Mucosa of stomach (tissue), 1 donor: ENCODE measurements around the gene CD101.

Experiments used
- H3K27me3 ChIP-seq: one replicate; pipeline ENCODE4 v1.7.0; 2013; ENCODE audit warnings: mild to moderate bottlenecking, low read length; ENCODE audit not compliant: control insufficient read depth, insufficient read depth
- H3K36me3 ChIP-seq: one replicate; pipeline ENCODE4 v1.7.0; 2013; ENCODE audit warnings: low read length; ENCODE audit not compliant: control insufficient read depth, insufficient read depth
- H3K4me1 ChIP-seq: one replicate; pipeline ENCODE4 v1.7.0; 2013; ENCODE audit warnings: mild to moderate bottlenecking, low read length; ENCODE audit not compliant: control insufficient read depth, insufficient read depth
- H3K4me3 ChIP-seq: one replicate; pipeline ENCODE4 v1.7.0; 2013; ENCODE audit warnings: low read length
- H3K9ac ChIP-seq: one replicate; pipeline ENCODE4 v1.7.0; 2013; ENCODE audit warnings: mild to moderate bottlenecking, low read length, moderate library complexity
- H3K9me3 ChIP-seq: one replicate; pipeline ENCODE4 v1.7.0; 2013; ENCODE audit warnings: mild to moderate bottlenecking, low read length, moderate library complexity; ENCODE audit not compliant: control insufficient read depth
- donor health status: Pancreatic carcinoma.

The CD101 gene

GRCh38 chr1:116988248-116988647, 13.3 kb upstream of the CD101 start:
- H3K4me1 ChIP-seq = peaks cover 9% of the 10 kb centered on the region
- no peaks in the 10 kb centered on the region for H3K27me3 ChIP-seq
- H3K9me3 ChIP-seq = no peaks in the 10 kb centered on the region
- no peaks in the 10 kb centered on the region for H3K36me3 ChIP-seq
- no peak overlapping the region for H3K9ac ChIP-seq
- no peak overlapping the region for H3K4me3 ChIP-seq

DNA sequence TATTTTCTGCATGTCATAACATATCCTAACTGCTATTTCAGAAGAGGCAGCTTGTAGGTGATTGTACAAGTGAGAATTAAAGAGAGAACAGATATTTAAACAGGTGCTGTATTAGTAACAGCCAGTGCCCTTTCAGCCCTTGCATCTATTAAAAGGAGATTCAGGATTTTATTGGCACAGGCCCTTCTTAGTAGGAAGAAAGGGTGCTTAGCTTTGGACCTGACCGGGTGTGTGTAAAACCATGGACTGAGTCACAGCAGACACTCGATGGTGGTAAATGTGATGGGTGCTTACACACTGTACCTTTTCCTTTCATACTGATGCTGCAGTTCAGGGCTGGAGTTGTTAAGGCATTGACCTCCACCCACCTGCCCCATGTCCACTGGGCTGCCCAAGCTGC, 12.7 kb upstream of the CD101 start:
- Histone ChIP-seq H3K36me3 (no peaks in the 10 kb centered on the region), H3K4me3 (no peak overlapping the region), H3K4me1 (peaks cover 8% of the 10 kb centered on the region), H3K9me3 (no peaks in the 10 kb centered on the region), H3K9ac (no peak overlapping the region), H3K27me3 (no peaks in the 10 kb centered on the region)

- Histone ChIP-seq H3K9ac (no peak overlapping the region), H3K9me3 (no peaks in the 10 kb centered on the region), H3K4me1 (peaks cover 8% of the 10 kb centered on the region), H3K4me3 (no peak overlapping the region), H3K36me3 (no peaks in the 10 kb centered on the region), H3K27me3 (no peaks in the 10 kb centered on the region)
Measured at GRCh38 chr1:116989835-116990234, 11.7 kb upstream of the CD101 start.

DNA sequence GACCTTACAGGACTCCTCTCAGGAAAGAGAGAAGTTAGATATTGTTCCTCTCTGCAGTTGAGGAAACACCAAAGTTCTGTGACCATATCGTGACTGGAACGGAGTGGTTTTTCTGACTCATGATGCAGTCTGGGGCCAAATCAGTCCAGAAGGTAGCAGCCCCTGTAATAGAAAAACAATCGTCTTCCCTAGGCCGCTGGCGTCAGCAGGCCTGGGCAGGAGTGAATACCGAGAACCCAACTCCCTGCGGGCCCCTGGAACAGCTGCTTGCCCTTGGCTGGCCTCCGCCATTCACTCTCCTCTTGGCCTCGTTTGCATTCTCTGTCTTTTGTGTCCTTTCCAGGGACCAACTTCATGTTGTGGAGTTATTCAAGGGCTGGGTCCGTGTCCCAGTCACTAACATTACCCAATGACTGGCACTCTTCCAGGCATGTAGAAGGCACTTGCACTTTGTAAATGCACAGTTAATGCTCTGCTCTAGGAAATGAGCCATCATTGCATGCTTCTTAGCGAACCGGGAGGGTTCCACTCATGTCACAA, 10.9 kb upstream of the CD101 start:
- Histone ChIP-seq H3K4me1 (peaks cover 8% of the 10 kb centered on the region), H3K4me3 (no peak overlapping the region), H3K9ac (no peak overlapping the region), H3K27me3 (no peaks in the 10 kb centered on the region), H3K36me3 (no peaks in the 10 kb centered on the region), H3K9me3 (no peaks in the 10 kb centered on the region)

GRCh38 chr1:116991171-116991845, 10.3 kb upstream of the CD101 start:
- no peak overlapping the region for H3K9ac ChIP-seq
- no peaks in the 10 kb centered on the region for H3K27me3 ChIP-seq
- no peaks in the 10 kb centered on the region for H3K36me3 ChIP-seq
- H3K9me3 ChIP-seq = no peaks in the 10 kb centered on the region
- no peak overlapping the region for H3K4me3 ChIP-seq
- H3K4me1 ChIP-seq = peaks cover 8% of the 10 kb centered on the region

DNA sequence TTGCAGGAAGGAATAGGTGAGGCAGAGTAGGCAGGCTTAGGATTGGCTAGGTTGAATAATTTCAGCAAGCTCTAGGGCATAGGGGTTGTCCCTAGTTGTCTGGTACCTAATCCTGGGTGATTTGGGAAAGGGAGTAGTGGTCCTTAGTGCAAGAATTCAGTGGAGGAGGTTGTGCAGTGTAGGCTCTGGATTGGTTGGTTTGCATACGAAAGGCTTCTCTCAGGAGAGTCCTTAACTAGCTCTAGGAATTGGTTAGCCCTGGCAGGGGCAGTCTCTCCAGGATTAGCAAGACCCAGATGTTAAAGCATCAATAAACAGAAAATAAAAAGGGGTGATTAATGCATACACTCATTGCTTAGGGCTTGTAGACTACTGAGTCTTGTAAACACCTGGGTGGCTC, 9.6 kb upstream of the CD101 start:
- peaks cover 8% of the 10 kb centered on the region for H3K4me1 ChIP-seq
- no peaks in the 10 kb centered on the region for H3K36me3 ChIP-seq
- H3K27me3 ChIP-seq = no peaks in the 10 kb centered on the region
- H3K9me3 ChIP-seq = no peaks in the 10 kb centered on the region
- no peak overlapping the region for H3K9ac ChIP-seq
- no peak overlapping the region for H3K4me3 ChIP-seq

DNA sequence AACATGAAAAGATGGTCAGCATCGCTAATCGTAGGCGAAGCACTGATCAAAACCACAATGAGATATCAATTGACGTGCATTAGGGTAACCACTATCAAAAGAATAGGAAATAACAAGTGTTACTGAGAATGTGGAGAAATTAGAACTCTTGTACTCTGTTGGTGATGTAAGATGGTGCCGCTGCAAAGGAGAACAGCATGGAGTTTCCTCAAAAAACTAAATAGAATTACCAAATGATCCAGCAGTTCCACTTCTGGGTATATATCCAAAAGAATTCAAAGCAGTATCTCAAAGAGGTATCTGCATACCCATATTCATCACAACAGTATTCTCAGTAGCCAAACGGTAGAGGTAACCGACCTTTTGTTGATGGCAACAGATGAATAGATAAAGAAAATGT, 8.3 kb upstream of the CD101 start:
- H3K36me3 ChIP-seq = no peaks in the 10 kb centered on the region
- no peaks in the 10 kb centered on the region for H3K27me3 ChIP-seq
- no peak overlapping the region for H3K4me3 ChIP-seq
- peaks cover 8% of the 10 kb centered on the region for H3K4me1 ChIP-seq
- no peak overlapping the region for H3K9ac ChIP-seq
- H3K9me3 ChIP-seq = no peaks in the 10 kb centered on the region

DNA sequence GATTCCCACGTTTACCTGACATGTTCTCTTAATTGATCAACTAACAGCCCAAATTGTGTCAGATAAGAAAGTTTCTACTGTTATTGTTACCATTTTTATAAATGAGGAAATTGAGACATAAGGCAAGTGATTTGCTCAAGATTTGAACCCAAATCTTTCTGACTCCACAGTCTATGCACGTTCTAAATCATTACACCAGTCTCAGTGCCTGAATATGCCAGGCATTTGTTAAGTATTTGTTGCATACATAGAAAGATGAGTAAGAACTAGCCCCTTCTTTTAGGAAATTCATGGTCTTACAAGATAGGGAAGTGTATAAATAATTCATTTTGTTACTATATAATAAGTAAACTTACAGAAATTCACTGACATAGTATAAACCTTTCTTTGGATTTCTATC, 7.1 kb upstream of the CD101 start:
- Histone ChIP-seq H3K36me3 (no peaks in the 10 kb centered on the region), H3K9me3 (no peaks in the 10 kb centered on the region), H3K4me3 (no peak overlapping the region), H3K4me1 (no peaks in the 10 kb centered on the region), H3K27me3 (no peaks in the 10 kb centered on the region), H3K9ac (no peak overlapping the region)

DNA sequence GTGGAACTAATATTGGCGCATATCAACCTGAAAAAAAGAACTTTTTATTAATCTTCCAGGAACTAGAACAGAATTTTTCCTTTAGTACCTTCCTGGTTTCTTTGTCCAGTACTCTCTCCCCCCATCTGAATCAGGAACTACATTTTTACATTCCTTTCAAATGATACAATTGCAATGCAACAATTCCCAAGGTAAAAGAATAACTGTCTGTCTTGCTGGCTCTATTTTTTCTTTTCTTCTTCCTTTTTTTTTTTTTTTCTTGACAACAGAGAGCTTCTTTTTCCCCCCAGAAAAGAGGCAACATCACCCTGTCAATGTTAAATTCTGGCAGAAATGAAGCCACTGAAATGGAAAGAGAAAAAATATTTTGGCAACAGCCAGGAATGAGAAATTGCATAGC, 4.5 kb upstream of the CD101 start:
- peaks cover 5% of the 10 kb centered on the region for H3K4me1 ChIP-seq
- no peak overlapping the region for H3K9ac ChIP-seq
- no peaks in the 10 kb centered on the region for H3K9me3 ChIP-seq
- H3K4me3 ChIP-seq = no peak overlapping the region
- no peaks in the 10 kb centered on the region for H3K27me3 ChIP-seq
- no peaks in the 10 kb centered on the region for H3K36me3 ChIP-seq

- no peaks in the 10 kb centered on the region for H3K27me3 ChIP-seq
- H3K9me3 ChIP-seq = no peaks in the 10 kb centered on the region
- H3K4me3 ChIP-seq = no peak overlapping the region
- no peak overlapping the region for H3K9ac ChIP-seq
- peaks cover 5% of the 10 kb centered on the region for H3K4me1 ChIP-seq
- no peaks in the 10 kb centered on the region for H3K36me3 ChIP-seq
Measured at GRCh38 chr1:116997636-116998035, 3.9 kb upstream of the CD101 start.

DNA sequence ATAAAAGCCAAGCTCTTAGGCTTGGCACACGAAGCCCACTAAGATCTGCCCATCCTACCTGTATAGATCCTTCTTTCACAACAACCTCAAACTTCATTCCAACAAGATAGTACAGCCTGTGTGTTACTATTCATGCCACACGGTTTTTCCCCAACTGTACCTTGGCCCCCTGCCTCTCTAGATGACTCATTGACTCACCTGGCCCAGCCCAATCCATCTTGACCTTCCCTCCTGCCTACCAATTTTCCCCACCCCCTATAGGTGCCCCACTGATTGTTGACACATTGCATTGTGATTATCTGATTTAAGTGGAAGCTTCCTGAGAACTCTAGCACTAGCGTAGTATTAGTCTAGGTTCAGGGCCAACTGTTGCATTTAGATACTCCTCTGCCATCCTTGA, 2.0 kb upstream of the CD101 start:
- H3K27me3 ChIP-seq = no peaks in the 10 kb centered on the region
- no peak overlapping the region for H3K4me3 ChIP-seq
- H3K9ac ChIP-seq = no peak overlapping the region
- no peaks in the 10 kb centered on the region for H3K36me3 ChIP-seq
- no peaks in the 10 kb centered on the region for H3K9me3 ChIP-seq
- H3K4me1 ChIP-seq = peaks cover 5% of the 10 kb centered on the region

- Histone ChIP-seq H3K4me1 (peaks cover 5% of the 10 kb centered on the region), H3K27me3 (no peaks in the 10 kb centered on the region), H3K4me3 (no peak overlapping the region), H3K9ac (no peak overlapping the region), H3K36me3 (no peaks in the 10 kb centered on the region), H3K9me3 (no peaks in the 10 kb centered on the region)
Measured at GRCh38 chr1:117000142-117000541, 1.4 kb upstream of the CD101 start.
